GM12878 (cell line): ENCODE data around the gene SEMA4G. TPM values are rescaled to one million over a fixed set of nuclear protein-coding genes. Genes with fewer than 3 reads are reported as not detected.
A peak's percentile ranks its signal among the peaks of the same experiment; 100 is the strongest.

Source experiments
- ASH2L ChIP-seq: fragments of 300-600, 200-600 bp; sonication (generic); IDR thresholded peaks from 2 replicates; pipeline ENCODE4 v1.6.1; 2017; ENCODE audit warnings: low read depth, mild to moderate bottlenecking, borderline replicate concordance
- CBFB ChIP-seq: IDR thresholded peaks from 2 replicates; pipeline ENCODE4 v1.6.1; 2016; ENCODE audit warnings: antibody characterized with exemption, low read depth
- CTCF ChIP-seq, 3 experiments: IDR thresholded peaks in 2 of 3; conservative IDR thresholded peaks in 1 of 3; 2 replicates each; pipeline ENCODE4 v1.5.1; 2011; ENCODE audit warnings: low read depth in 3 of 3, low read length in 3 of 3, mild to moderate bottlenecking in 3 of 3, control low read depth in 2 of 3, moderate library complexity in 2 of 3, inconsistent platforms in 1 of 3, mixed read lengths in 1 of 3; ENCODE audit not compliant: control insufficient read depth in 2 of 3, insufficient read depth in 1 of 3; ENCODE audit errors: extremely low read depth in 1 of 3
- GATAD2B ChIP-seq: fragments of 450-650 bp; conservative IDR thresholded peaks from 2 replicates; pipeline ENCODE4 v1.6.1; 2017; ENCODE audit warnings: low read depth, mild to moderate bottlenecking, moderate library complexity
- NKRF ChIP-seq: fragments of 450-650 bp; conservative IDR thresholded peaks from 2 replicates; pipeline ENCODE4 v1.6.1; 2017; ENCODE audit warnings: mild to moderate bottlenecking, moderate library complexity
- POLR2A ChIP-seq: IDR thresholded peaks from 2 replicates; pipeline ENCODE4 v1.6.1; 2011; ENCODE audit warnings: low read depth, mild to moderate bottlenecking, low read length
- SPI1 ChIP-seq: IDR thresholded peaks from 2 replicates; pipeline ENCODE4 v1.6.1; 2011; ENCODE audit warnings: low read depth, mild to moderate bottlenecking, low read length, moderate library complexity, borderline replicate concordance; ENCODE audit not compliant: insufficient read depth
- ZBED1 ChIP-seq: IDR thresholded peaks from 2 replicates; pipeline ENCODE4 v1.6.1; 2016; ENCODE audit warnings: borderline replicate concordance
- polyA plus RNA-seq, 11 experiments: library from polyadenylated mRNA; depleted of rRNA in 4 of 11; unstranded in 6 of 11; stranded (reverse) in 5 of 11; fragments of >200 nt; fragmentation: Nextera tagmentation in 4 of 11; fragmentation: Illumina TruSeq in 1 of 11; extraction: Ambion mirVana in 4 of 11; extraction: Trizol in 1 of 11; gene quantifications; 1 replicate in 1 of 11; 2 replicates in 10 of 11; pipeline versions ENCODE4 v1.2.1 to v1.2.3, GENCODE V29; 2011 to 2016; ENCODE audit warnings: inconsistent platforms in 2 of 11, missing spikeins in 2 of 11, low read depth in 1 of 11
- total RNA-seq, 4 experiments: library from RNA; depleted of rRNA in 3 of 4; stranded (reverse); fragments of >200 nt in 3 of 4; fragmentation: Illumina TruSeq in 1 of 4; extraction: Trizol in 1 of 4; gene quantifications; 2 replicates each; pipeline versions ENCODE4 v1.2.1 to v1.2.3, GENCODE V29; 2013 to 2021

Gene SEMA4G
- total and polyA plus RNA-seq, 10 of the 15 experiments (the other 5 are each of a cell fraction or from before 2014, with no cell fraction given): 0.09 to 2.3 (median 0.44) TPM; not detected in 4

GRCh38 chr10:100969187-100970075 lies at the start of gene SEMA4G (continued):
- no peak for TF ChIP-seq NKRF
- no peak for TF ChIP-seq ZBED1
- no peak for TF ChIP-seq CBFB
- peak; percentile 26; the same call in 1 of the 2 replicates for TF ChIP-seq POLR2A
- no peak for TF ChIP-seq ASH2L
- TF ChIP-seq GATAD2B: no peak
- peak; percentile 54 to 82 (median 64) for TF ChIP-seq CTCF (IDR thresholded peaks at IDR 0.05 in 2 of 3, conservative IDR thresholded peaks at IDR 0.05 in 1 of 3; ENCODE audit: control insufficient read depth in 2 of 3, extremely low read depth in 1 of 3, insufficient read depth in 1 of 3, low read depth in 3 of 3, low read length in 3 of 3)
- no peak for TF ChIP-seq SPI1
